Muscle layer of colon (tissue), 2 donors: ENCODE results near the gene PRRX2.
A peak's percentile ranks its signal among the peaks of the same experiment; 100 is the strongest.

Experiments
- H3K27ac ChIP-seq: one replicate; pipeline ENCODE4 v1.7.0; 2013; ENCODE audit warnings: low read depth, mild to moderate bottlenecking, low read length, moderate library complexity
- H3K27me3 ChIP-seq, 2 donors: one replicate each; pipeline ENCODE4 v1.7.0; 2013; ENCODE audit warnings: low read length in 2 of 2, mild to moderate bottlenecking in 2 of 2; ENCODE audit not compliant: insufficient read depth in 2 of 2, control insufficient read depth in 1 of 2
- H3K36me3 ChIP-seq: one replicate; pipeline ENCODE4 v1.7.0; 2013; ENCODE audit warnings: mild to moderate bottlenecking, low read length; ENCODE audit not compliant: insufficient read depth
- H3K4me1 ChIP-seq: one replicate; pipeline ENCODE4 v1.7.0; 2013; ENCODE audit warnings: mild to moderate bottlenecking, low read length; ENCODE audit not compliant: insufficient read depth
- H3K4me3 ChIP-seq, 2 donors: one replicate each; pipeline ENCODE4 v1.7.0; 2013; ENCODE audit warnings: low read length in 2 of 2, low read depth in 1 of 2, mild to moderate bottlenecking in 1 of 2, moderate library complexity in 1 of 2
- H3K9ac ChIP-seq: one replicate; pipeline ENCODE4 v1.7.0; 2013; ENCODE audit warnings: low read length
- H3K9me3 ChIP-seq: one replicate; pipeline ENCODE4 v1.7.0; 2013; ENCODE audit warnings: mild to moderate bottlenecking, low read length
- donor health status: abdominal sarcoma.
- donor health status: Adenocarcinoma of cecum.

Gene PRRX2

GRCh38 chr9:129665389-129665775, at the start of gene PRRX2:
Gene PRRX2 (plus strand): TSS chr9:129665647. CDS start chr9:129665868, 221 bp downstream.
- no peak within 1 kb of the TSS for H3K9ac ChIP-seq
- H3K9me3 ChIP-seq, result no peaks in the 10 kb centered on the region
- H3K4me3 ChIP-seq, result peak within 1 kb of the TSS in 1 of 2 donors; percentile 27
- H3K27me3 ChIP-seq, result peaks cover 0 to 27% of the 10 kb centered on the region in 2 donors
- no peak within 1 kb of the TSS for H3K27ac ChIP-seq
- H3K4me1 ChIP-seq, result no peaks in the 10 kb centered on the region
- H3K36me3 ChIP-seq, result no peaks in the 10 kb centered on the region

GRCh38 chr9:129617167-129617566, 48.3 kb upstream of the PRRX2 start:
- Histone ChIP-seq H3K4me3 (no peak overlapping the region), H3K9me3 (no peaks in the 10 kb centered on the region), H3K27ac (no peak overlapping the region), H3K9ac (no peak overlapping the region), H3K4me1 (peaks cover 6% of the 10 kb centered on the region), H3K36me3 (no peaks in the 10 kb centered on the region), H3K27me3 (peaks cover 0 to 3% of the 10 kb centered on the region in 2 donors)

- H3K9ac ChIP-seq, result no peak overlapping the region
- H3K9me3 ChIP-seq, result no peaks in the 10 kb centered on the region
- peak overlapping the region; percentile 45 to 55 for H3K4me3 ChIP-seq
These were observed 45.4 kb upstream of the PRRX2 start for GRCh38 chr9:129619787-129620668.

GRCh38 chr9:129620669-129621295, 44.7 kb upstream of the PRRX2 start, which contains the start of gene C9orf50:
Gene C9orf50 (minus strand): TSS chr9:129621101. CDS start chr9:129620574, 527 bp downstream.
- Histone ChIP-seq H3K4me3 (peak within 1 kb of the TSS; percentile 45 to 55), H3K9ac (no peak within 1 kb of the TSS), H3K4me1 (peaks cover 9% of the 10 kb centered on the region), H3K27me3 (peaks cover 0 to 3% of the 10 kb centered on the region in 2 donors), H3K36me3 (no peaks in the 10 kb centered on the region), H3K27ac (no peak within 1 kb of the TSS), H3K9me3 (no peaks in the 10 kb centered on the region)

More at GRCh38 chr9:129619787-129620668, 45.4 kb upstream of the PRRX2 start:
- Histone ChIP-seq H3K4me1 (peaks cover 9% of the 10 kb centered on the region), H3K36me3 (no peaks in the 10 kb centered on the region), H3K27ac (no peak overlapping the region), H3K27me3 (peaks cover 0 to 3% of the 10 kb centered on the region in 2 donors)

- no peak overlapping the region for H3K4me3 ChIP-seq
- no peaks in the 10 kb centered on the region for H3K9me3 ChIP-seq
- no peaks in the 10 kb centered on the region for H3K36me3 ChIP-seq
- peaks cover 28% of the 10 kb centered on the region for H3K4me1 ChIP-seq
- H3K27me3 ChIP-seq, result peaks cover 0 to 3% of the 10 kb centered on the region in 2 donors
- no peak overlapping the region for H3K27ac ChIP-seq
- no peak overlapping the region for H3K9ac ChIP-seq
These were observed 42.1 kb upstream of the PRRX2 start for GRCh38 chr9:129623331-129623730.

GRCh38 chr9:129624168-129624759, 41.2 kb upstream of the PRRX2 start:
- Histone ChIP-seq H3K9ac (no peak overlapping the region), H3K36me3 (no peaks in the 10 kb centered on the region), H3K4me3 (no peak overlapping the region), H3K27me3 (peaks cover 0 to 3% of the 10 kb centered on the region in 2 donors), H3K4me1 (peaks cover 31% of the 10 kb centered on the region), H3K27ac (no peak overlapping the region), H3K9me3 (no peaks in the 10 kb centered on the region)

GRCh38 chr9:129624947-129625346, 40.5 kb upstream of the PRRX2 start:
- Histone ChIP-seq H3K4me3 (no peak overlapping the region), H3K27me3 (peaks cover 0 to 3% of the 10 kb centered on the region in 2 donors), H3K27ac (no peak overlapping the region), H3K4me1 (peaks cover 31% of the 10 kb centered on the region), H3K9ac (no peak overlapping the region), H3K9me3 (no peaks in the 10 kb centered on the region), H3K36me3 (no peaks in the 10 kb centered on the region)

GRCh38 chr9:129626079-129626624, 39.3 kb upstream of the PRRX2 start, which contains the start of gene NTMT1:
Gene NTMT1 (plus strand): TSS chr9:129626163. CDS start chr9:129632704, 6,541 bp downstream.
- peak within 1 kb of the TSS; percentile 35 to 99 for H3K4me3 ChIP-seq

GRCh38 chr9:129626625-129627284, 38.7 kb upstream of the PRRX2 start:
- H3K27me3 ChIP-seq, result no peaks in the 10 kb centered on the region
- H3K36me3 ChIP-seq, result no peaks in the 10 kb centered on the region
- H3K4me3 ChIP-seq, result peak overlapping the region; percentile 35 to 99
- no peaks in the 10 kb centered on the region for H3K9me3 ChIP-seq
- H3K4me1 ChIP-seq, result peaks cover 36% of the 10 kb centered on the region
- H3K27ac ChIP-seq, result peak overlapping the region; percentile 38
- peak overlapping the region; percentile 96 for H3K9ac ChIP-seq

More at GRCh38 chr9:129626079-129626624, 39.3 kb upstream of the PRRX2 start, which contains the start of gene NTMT1:
- Histone ChIP-seq H3K36me3 (no peaks in the 10 kb centered on the region), H3K9ac (peak within 1 kb of the TSS; percentile 96), H3K9me3 (no peaks in the 10 kb centered on the region), H3K27ac (peak within 1 kb of the TSS; percentile 38), H3K4me1 (peaks cover 33% of the 10 kb centered on the region), H3K27me3 (no peaks in the 10 kb centered on the region)

- peak overlapping the region; percentile 38 for H3K27ac ChIP-seq
- peak overlapping the region; percentile 42 for H3K9ac ChIP-seq
- H3K27me3 ChIP-seq, result no peaks in the 10 kb centered on the region
- H3K4me3 ChIP-seq, result peak overlapping the region; percentile 21 to 99
- H3K9me3 ChIP-seq, result no peaks in the 10 kb centered on the region
- peaks cover 36% of the 10 kb centered on the region for H3K4me1 ChIP-seq
- peaks cover 4% of the 10 kb centered on the region for H3K36me3 ChIP-seq
These were observed 37.6 kb upstream of the PRRX2 start for GRCh38 chr9:129627556-129628440.
